ENCODE results near the gene SLC39A7.

Gene SLC39A7

GRCh38 chr6:33177552-33178446, 22.9 kb upstream of the SLC39A7 start:
- TF ChIP-seq CTCF (IDR thresholded peaks at IDR 0.05), result no peak

- no peak for TF ChIP-seq CTCF (IDR thresholded peaks at IDR 0.05)
These were observed 21.8 kb upstream of the SLC39A7 start for GRCh38 chr6:33178755-33179475.

- no peak for TF ChIP-seq CTCF (IDR thresholded peaks at IDR 0.05)
These were observed 19.5 kb upstream of the SLC39A7 start for GRCh38 chr6:33181141-33181540.

DNA sequence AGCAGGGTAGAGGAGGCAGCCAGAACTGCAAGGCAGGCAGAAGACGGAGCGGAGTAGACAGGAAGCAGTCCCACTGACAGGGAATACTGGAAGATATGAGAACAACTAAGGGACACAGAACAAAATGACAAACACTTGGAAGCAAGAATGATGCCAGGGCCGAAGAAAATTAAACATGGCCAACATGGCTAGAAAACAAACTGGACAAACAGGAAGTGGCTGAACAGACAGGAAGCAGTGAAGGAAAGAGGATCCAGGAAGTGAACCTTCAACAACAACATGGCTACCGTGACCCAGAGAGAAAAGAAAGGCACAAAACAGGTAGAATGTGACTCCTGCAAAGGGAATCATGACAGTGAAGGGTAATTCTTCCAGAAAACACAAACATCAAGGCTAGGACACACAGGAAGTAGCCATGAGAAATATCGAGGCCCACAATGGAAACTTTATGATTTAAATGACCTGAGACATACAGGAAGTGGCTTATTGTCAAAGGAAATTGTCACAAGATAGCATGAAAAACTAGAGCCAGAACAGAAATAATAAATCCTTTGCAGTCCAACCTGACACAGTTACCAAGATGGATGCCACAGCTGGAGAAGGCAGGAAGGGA, 17.5 kb upstream of the SLC39A7 start:
- TF ChIP-seq CTCF (IDR thresholded peaks at IDR 0.05), result no peak

GRCh38 chr6:33185190-33185589, 15.5 kb upstream of the SLC39A7 start:
- TF ChIP-seq CTCF (IDR thresholded peaks at IDR 0.05), result no peak

DNA sequence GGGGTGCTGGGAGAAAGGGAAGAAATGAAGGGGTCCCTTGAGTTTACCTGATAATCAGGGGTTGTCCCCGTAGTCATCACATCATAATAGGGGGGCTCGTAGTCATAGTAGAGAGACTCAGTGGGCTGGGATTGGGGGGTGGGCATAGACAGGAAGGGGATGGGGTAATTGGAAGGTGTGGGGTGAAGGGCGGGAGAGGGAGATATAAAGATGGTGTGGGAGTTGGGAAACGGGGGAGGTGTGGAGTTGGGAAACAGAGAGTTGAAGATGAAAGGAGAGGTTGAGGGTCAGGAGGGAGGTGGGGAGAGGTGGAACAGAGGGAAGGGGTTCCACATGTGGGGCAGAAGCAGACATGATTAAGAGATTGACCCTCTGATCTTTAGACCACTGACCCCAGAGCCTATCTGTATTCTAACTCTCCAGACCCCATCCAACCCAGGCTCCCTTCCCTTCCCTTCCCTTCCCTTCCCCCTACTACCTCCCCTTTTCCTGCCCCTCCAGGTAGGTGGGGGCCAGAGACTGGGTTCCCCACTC, 14.9 kb upstream of the SLC39A7 start:
- no peak for TF ChIP-seq CTCF (IDR thresholded peaks at IDR 0.05)

DNA sequence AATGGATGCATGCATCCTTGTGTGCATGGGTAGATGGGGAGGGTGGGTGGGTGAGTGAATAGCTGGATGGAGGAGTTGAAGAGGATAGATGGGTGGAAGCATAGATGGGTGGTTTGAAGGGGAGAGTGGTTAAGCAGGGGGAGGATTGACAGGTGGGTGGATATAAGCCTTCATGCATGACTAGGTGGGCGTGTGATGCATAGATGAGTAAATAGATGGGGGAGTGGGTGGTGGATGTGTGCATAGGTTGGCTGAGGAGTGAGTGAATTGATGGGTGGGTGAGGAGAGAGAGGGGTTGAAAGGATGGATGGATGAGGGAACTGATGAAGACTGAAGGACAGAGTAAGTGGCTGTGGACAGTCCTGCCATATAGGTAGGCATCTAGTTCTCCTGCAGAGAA, 12.9 kb upstream of the SLC39A7 start:
- TF ChIP-seq CTCF (IDR thresholded peaks at IDR 0.05), result no peak
